Activated naive CD4-positive, alpha-beta T cell treated with anti-CD3 and anti-CD28 coated beads, Interleukin-2, amount 50 U/mL, for 72 hours (primary cell): ENCODE data around the gene LPAR5. TPM values are rescaled to one million over a fixed set of nuclear protein-coding genes. Genes with fewer than 3 reads are reported as not detected.
A peak's percentile ranks its signal among the peaks of the same experiment; 100 is the strongest.

Experiments
- ATAC-seq, 2 donors: fragments of 150-1000 bp; cut with Tn5 transposase; 2 replicates each; pipeline ENCODE4 v1.10.0; 2021; ENCODE audit warnings: mild to moderate bottlenecking in 2 of 2, moderate library complexity in 2 of 2
- DNase-seq, 2 donors: peaks; one replicate each; pipeline ENCODE4 v3.0.0; 2021 to 2022; ENCODE audit warnings: low spot score in 2 of 2
- H3K27ac Mint-ChIP-seq, 2 donors: one replicate each; pipeline ENCODE4 v1.8.0; 2022; ENCODE audit warnings: mild to moderate bottlenecking in 2 of 2, mixed read lengths in 2 of 2
- H3K36me3 Mint-ChIP-seq, 2 donors: one replicate each; pipeline ENCODE4 v1.8.0; 2022; ENCODE audit warnings: mixed read lengths in 2 of 2
- H3K9me3 Mint-ChIP-seq, 2 donors: one replicate each; pipeline ENCODE4 v1.8.0; 2022; ENCODE audit warnings: mixed read lengths in 2 of 2
- total RNA-seq, 2 donors: library from RNA; stranded (reverse); gene quantifications; one replicate each; pipeline ENCODE4 v1.2.3, GENCODE V29; 2022

LPAR5 gene
- 1 to 10 TPM; 2.8 to 5.1 TPM for total RNA-seq

GRCh38 chr12:6635856-6636531 lies at the start of gene LPAR5:
Gene LPAR5 (minus strand): TSS chr12:6635959. CDS start chr12:6621248, 14,711 bp downstream.
- peak; percentile 21 to 44 for ATAC-seq

GRCh38 chr12:6684609-6685008 lies 48.9 kb upstream of the LPAR5 start:
- ATAC-seq (peak; percentile 1 to 2), DNase-seq (peak in 1 of 2 donors; percentile 67)
- Mint-ChIP-seq H3K9me3 (no peaks in the 10 kb centered on the region), H3K27ac (peak overlapping the region; percentile 10 to 39), H3K36me3 (peaks cover 10 to 26% of the 10 kb centered on the region in 2 donors)

More at GRCh38 chr12:6635856-6636531, at the start of gene LPAR5:
- peaks cover 0 to 5% of the 10 kb centered on the region in 2 donors for H3K36me3 Mint-ChIP-seq
- peak within 1 kb of the TSS in 1 of 2 donors; percentile 24 for H3K27ac Mint-ChIP-seq
- DNase-seq = no peak
- H3K9me3 Mint-ChIP-seq = no peaks in the 10 kb centered on the region

GRCh38 chr12:6676962-6677361 lies 41.2 kb upstream of the LPAR5 start:
- ATAC-seq (no peak), DNase-seq (no peak)
- Mint-ChIP-seq H3K9me3 (no peaks in the 10 kb centered on the region), H3K36me3 (peaks cover 24 to 30% of the 10 kb centered on the region in 2 donors), H3K27ac (no peak overlapping the region)

GRCh38 chr12:6672143-6672542 lies 36.4 kb upstream of the LPAR5 start:
- H3K36me3 Mint-ChIP-seq = peaks cover 32 to 47% of the 10 kb centered on the region in 2 donors
- H3K9me3 Mint-ChIP-seq = no peaks in the 10 kb centered on the region
- H3K27ac Mint-ChIP-seq = peak overlapping the region in 1 of 2 donors; percentile 56
- DNase-seq = no peak
- no peak for ATAC-seq

GRCh38 chr12:6667559-6668210 lies 31.9 kb upstream of the LPAR5 start:
- Mint-ChIP-seq H3K27ac (peak overlapping the region; percentile 2 to 30), H3K36me3 (peaks cover 24 to 43% of the 10 kb centered on the region in 2 donors), H3K9me3 (peaks cover 0 to 4% of the 10 kb centered on the region in 2 donors)
- no peak for ATAC-seq
- DNase-seq = no peak

- DNase-seq (no peak), ATAC-seq (no peak)
- H3K36me3 Mint-ChIP-seq = peaks cover 19 to 31% of the 10 kb centered on the region in 2 donors
- peaks cover 0 to 4% of the 10 kb centered on the region in 2 donors for H3K9me3 Mint-ChIP-seq
- H3K27ac Mint-ChIP-seq = no peak overlapping the region
Measured at GRCh38 chr12:6666211-6666610, 30.5 kb upstream of the LPAR5 start.

GRCh38 chr12:6664902-6665301 lies 29.1 kb upstream of the LPAR5 start:
- Mint-ChIP-seq H3K9me3 (peaks cover 0 to 4% of the 10 kb centered on the region in 2 donors), H3K36me3 (peaks cover 12 to 18% of the 10 kb centered on the region in 2 donors), H3K27ac (peak overlapping the region in 1 of 2 donors; percentile 90)
- DNase-seq (no peak), ATAC-seq (no peak)

- H3K27ac Mint-ChIP-seq = peak within 1 kb of the TSS; percentile 90 to 96
- peaks cover 6 to 15% of the 10 kb centered on the region in 2 donors for H3K36me3 Mint-ChIP-seq
- peak; percentile 89 to 97 for DNase-seq
- H3K9me3 Mint-ChIP-seq = peaks cover 0 to 4% of the 10 kb centered on the region in 2 donors
- peak; percentile 100 for ATAC-seq
Measured at GRCh38 chr12:6662906-6663742, 27.4 kb upstream of the LPAR5 start, which contains the start of gene ING4. Gene ING4 (minus strand): TSS chr12:6663119. CDS start chr12:6663101, 18 bp downstream.

- Mint-ChIP-seq H3K36me3 (peaks cover under 1 to 9% of the 10 kb centered on the region in 2 donors), H3K27ac (peak overlapping the region; percentile 90 to 96), H3K9me3 (peaks cover 0 to 4% of the 10 kb centered on the region in 2 donors)
- ATAC-seq (peak; percentile 50 to 64), DNase-seq (no peak)
Measured at GRCh38 chr12:6662602-6662905, 26.8 kb upstream of the LPAR5 start.

- Mint-ChIP-seq H3K9me3 (no peaks in the 10 kb centered on the region), H3K36me3 (peaks cover 0 to 6% of the 10 kb centered on the region in 2 donors), H3K27ac (peak overlapping the region in 1 of 2 donors; percentile 65)
- no peak for ATAC-seq
- DNase-seq = no peak
Measured at GRCh38 chr12:6653987-6654386, 18.2 kb upstream of the LPAR5 start.

GRCh38 chr12:6653342-6653741 lies 17.6 kb upstream of the LPAR5 start:
- Mint-ChIP-seq H3K27ac (peak overlapping the region in 1 of 2 donors; percentile 9), H3K9me3 (no peaks in the 10 kb centered on the region), H3K36me3 (peaks cover under 1 to 6% of the 10 kb centered on the region in 2 donors)
- no peak for DNase-seq
- ATAC-seq = no peak

GRCh38 chr12:6652391-6652790 lies 16.6 kb upstream of the LPAR5 start:
- peak overlapping the region; percentile 9 to 65 for H3K27ac Mint-ChIP-seq
- ATAC-seq (no peak), DNase-seq (no peak)
- H3K9me3 Mint-ChIP-seq = no peaks in the 10 kb centered on the region
- H3K36me3 Mint-ChIP-seq = peaks cover 6% of the 10 kb centered on the region in 2 donors

GRCh38 chr12:6650832-6651231 lies 15.1 kb upstream of the LPAR5 start:
- H3K27ac Mint-ChIP-seq = no peak overlapping the region
- DNase-seq = no peak
- no peak for ATAC-seq
- H3K9me3 Mint-ChIP-seq = no peaks in the 10 kb centered on the region
- peaks cover 12 to 15% of the 10 kb centered on the region in 2 donors for H3K36me3 Mint-ChIP-seq

- H3K27ac Mint-ChIP-seq = peak within 1 kb of the TSS; percentile 23 to 80
- peaks cover 18 to 43% of the 10 kb centered on the region in 2 donors for H3K36me3 Mint-ChIP-seq
- DNase-seq = peak; percentile 55 to 69
- peaks cover 6 to 16% of the 10 kb centered on the region in 2 donors for H3K9me3 Mint-ChIP-seq
- peak; percentile 78 to 91 for ATAC-seq
Measured at GRCh38 chr12:6647083-6647604, 11.4 kb upstream of the LPAR5 start, which contains the start of gene ACRBP. Gene ACRBP (minus strand): TSS chr12:6647432. CDS start chr12:6647366, 66 bp downstream.

GRCh38 chr12:6646276-6647082 lies 10.7 kb upstream of the LPAR5 start:
- peak; percentile 9 to 16 for ATAC-seq
- Mint-ChIP-seq H3K9me3 (peaks cover 6 to 16% of the 10 kb centered on the region in 2 donors), H3K36me3 (peaks cover 18 to 43% of the 10 kb centered on the region in 2 donors), H3K27ac (peak overlapping the region in 1 of 2 donors; percentile 80)
- DNase-seq = no peak
